Activated CD8-positive, alpha-beta memory T cell treated with anti-CD3 and anti-CD28 coated beads, Interleukin-2, amount 50 U/mL, for 4 hours (primary cell): ENCODE data around the gene MC1R.
"Not testable (repeated sequence)": the region's sequence is repeated elsewhere in the genome, so short reads cannot be mapped to it uniquely, and the experiment has no call there.

Source experiments
- DNase-seq: peaks from one replicate; pipeline ENCODE4 v3.0.0-alpha.2; 2020

Gene MC1R

DNA sequence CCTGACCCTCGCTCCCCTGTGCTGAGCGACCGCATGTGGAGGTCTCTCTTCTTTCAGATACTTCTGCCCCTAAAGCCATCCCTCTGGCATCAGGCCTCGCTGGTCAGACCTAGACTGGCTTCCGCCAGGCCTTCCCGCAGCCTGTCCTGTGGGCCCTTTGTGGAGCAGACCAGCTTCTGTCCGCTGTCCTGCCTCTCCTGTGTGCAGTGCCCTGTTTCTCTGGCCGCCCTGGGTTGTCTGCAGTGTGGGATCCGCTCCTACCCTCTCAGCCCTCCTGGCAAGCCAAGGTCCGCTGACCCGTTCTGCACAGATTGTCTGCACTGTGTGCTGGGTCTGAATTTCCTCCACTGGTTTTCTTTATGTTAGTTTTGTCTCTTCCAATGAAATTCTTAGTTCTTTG, 21.5 kb upstream of the MC1R start:
- no peak for DNase-seq

DNA sequence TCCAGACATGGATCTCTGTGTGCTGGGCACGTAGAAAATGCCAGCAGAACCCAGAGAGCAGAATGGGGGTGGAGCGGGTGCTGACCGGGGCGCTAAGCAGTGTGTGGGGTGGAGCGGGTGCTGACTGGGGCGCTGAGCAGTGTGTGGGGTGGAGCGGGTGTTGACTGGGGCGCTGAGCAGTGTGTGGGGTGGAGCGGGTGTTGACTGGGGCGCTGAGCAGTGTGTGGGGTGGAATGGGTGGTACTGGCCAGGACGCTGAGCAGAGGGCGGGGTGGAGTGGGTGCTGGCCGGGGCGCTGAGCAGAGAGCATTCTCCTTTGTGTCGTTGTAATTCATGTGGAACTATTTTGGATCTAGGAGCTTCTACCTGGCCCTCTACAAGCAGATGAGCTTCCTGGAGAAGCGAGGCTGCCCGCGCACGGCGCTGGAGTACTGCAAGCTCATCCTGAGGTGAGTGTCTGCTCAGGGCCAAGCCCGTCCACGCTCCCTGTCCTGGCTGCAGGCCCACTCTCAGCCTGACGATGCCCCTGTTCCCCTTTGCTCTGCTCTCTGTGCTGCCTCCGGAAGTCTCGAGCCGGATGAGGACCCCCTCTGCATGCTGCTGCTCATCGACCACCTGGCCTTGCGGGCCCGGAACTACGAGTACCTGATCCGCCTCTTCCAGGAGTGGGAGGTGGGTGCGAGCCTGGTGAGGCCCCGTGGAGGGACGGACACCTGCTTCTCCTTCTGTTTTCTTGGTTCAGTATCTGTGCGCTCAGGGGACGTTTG, 20.3 kb upstream of the MC1R start:
- DNase-seq = no peak

DNA sequence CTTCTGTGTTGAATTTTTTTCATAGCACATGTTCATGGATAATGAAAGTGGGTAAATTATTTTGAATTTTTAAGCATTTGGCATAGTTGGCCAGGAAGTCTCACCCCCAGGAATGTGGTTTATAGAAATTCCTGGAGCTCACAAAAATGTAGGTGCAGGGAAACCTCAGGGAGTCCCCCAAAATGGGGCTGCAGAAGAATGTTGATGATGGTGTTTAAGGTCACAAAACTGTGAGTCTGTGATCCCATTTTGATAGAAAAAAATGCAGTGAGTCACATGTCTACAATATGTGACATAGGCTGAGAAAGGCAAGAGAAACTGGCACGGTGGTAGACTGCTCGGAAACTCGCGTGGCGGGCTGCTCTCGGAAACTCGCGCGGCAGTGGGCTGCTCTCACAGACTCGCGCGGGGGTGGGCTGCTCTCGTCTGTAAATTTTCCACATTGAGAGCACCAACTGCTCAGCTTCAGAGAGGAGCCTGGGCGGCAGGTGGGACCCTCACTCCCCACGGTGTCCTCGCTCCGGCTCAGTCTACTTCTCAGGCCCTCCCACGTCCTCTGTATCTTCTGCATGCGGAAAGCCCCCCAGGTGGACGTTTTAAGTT, 18.7 kb upstream of the MC1R start:
- no peak for DNase-seq

DNA sequence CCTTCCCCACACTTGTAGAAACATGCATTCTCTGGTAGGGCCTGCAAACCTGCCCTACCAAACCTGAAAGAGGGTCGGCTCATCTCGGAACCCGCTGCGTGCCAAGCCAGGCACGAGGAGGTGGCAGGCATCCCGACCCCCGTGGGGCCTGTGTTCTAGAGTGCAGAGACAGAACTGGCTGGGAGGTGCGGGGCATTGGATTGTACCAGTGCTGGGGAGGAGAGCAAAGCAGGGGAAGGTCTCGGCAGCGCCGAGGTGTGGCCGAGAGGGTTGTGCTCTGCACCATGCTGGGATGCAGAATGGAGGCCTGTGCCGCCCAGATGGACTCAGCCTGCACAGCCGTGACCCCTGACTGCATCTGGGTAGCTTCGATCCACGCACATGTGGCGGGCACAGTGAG, 17.8 kb upstream of the MC1R start:
- no peak for DNase-seq

DNA sequence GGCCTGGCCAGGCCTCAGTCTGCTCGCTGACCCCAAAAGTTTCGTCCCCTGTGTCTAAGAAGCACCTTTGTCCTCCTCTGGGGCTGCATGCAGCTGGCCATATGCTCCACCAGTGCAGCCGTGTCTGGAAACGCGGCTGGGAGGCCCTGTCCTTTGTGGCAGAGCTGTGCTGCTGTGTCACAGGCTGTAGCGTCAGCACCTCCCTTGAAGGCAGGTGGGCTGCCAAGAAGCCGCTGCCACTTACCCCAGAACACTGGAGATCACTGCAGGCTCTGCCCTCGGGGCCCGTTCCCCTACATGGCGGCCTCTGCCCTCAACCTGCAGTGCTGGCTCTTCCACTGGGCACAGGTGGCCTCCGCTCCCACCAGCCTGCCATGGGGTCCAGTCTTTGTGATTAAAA, 15.7 kb upstream of the MC1R start:
- no peak for DNase-seq

DNA sequence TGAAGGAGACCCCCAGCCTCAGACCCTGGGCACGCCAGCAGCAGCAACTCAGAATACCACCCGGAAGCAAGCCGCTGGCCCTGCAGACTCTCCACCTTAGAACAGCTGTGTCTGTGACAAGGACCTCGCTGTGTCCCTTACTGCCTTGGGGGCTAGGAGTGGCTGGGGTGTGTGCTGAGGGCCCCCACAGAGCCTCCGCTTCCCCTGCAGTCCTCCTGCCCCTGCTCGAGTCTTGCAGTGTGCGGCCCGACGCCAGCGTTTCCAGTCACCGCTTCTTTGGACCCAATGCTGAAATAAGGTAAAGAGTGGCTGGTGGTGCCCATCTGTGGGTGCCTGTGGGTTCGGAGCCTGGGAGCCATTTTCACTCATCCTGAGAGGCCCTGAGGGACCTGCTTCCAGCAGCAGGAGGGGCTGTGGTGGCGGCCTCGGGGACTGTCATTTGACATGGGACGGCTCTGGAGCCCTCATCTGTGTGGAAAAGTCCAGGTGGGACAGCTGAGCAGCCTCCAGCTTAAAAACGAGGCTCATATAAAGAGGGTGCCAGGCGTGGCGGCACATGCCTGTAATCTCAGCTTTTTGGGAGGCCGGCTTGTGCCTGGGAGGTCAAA, 14.7 kb upstream of the MC1R start:
- no peak for DNase-seq

DNA sequence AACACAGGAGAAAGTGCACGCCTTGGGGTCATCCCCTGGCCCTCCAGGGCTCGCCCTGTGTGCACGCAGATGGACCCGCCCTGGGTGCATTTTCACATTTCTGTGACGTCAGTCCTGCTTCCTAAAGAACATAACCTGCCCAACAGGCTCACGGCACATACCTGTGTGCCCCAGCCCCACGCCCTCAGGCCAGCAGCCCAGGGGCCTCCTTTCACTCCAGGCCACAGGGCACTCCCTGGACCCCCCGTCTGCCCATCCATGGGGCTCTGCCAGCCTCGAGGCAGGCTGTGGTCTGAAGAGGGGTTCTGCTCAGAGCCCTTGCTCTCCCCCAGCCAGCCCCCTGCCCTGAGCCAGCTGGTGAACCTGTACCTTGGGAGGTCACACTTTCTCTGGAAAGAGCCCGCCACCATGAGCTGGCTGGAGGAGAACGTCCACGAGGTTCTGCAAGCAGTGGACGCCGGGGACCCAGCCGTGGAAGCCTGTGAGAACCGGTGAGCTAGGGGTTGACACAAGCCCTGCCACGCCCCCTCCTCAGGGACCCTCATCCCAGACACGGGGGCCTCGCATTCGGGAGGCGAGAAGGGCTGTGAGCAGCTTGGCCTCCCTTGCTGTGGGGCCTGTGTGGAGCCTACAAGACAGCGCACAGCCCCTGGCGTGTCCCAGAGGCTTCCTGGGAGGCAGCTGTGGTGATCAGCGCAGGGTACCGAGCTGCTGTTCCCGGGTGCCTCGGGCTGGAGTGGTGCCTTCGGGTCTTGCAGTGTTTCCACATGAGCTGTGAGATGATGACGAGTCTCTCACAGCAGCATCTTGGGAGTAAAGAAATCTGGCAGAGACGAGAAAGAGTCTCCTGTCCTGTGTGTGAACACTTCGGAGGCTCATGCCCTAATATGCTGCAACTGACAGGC, 13.8 kb upstream of the MC1R start:
- no peak for DNase-seq

DNA sequence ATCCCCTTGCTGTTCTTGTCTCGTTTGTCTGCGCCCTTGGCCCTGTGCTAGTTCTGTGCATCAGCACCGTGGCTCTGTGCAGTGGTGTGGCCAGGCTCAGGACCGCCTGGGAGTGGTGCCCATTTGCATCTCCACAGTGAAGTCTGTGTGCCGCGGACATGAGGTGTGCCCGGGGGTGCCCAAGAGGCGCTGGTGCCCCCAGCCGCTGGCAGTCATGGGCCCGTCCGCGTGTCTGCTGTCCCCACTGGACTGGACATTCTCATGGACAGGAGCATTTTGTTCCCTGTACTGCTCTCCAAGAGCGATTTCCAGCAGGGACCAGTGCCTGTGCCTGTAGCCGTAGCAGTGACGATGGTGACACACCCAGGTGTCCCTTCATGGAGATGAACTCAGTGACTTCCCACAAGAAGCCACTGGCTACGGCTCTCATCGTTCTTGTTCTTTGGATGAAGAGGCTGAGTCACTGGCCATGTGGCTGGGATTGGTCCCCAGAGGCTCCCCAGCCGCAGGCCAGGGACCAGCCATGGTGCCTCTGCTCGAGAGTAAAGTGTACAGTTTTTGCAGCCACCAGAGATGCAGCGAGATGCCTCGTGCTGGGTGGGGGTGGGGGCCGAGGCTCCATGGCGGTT, 13.0 kb upstream of the MC1R start:
- no peak for DNase-seq

DNA sequence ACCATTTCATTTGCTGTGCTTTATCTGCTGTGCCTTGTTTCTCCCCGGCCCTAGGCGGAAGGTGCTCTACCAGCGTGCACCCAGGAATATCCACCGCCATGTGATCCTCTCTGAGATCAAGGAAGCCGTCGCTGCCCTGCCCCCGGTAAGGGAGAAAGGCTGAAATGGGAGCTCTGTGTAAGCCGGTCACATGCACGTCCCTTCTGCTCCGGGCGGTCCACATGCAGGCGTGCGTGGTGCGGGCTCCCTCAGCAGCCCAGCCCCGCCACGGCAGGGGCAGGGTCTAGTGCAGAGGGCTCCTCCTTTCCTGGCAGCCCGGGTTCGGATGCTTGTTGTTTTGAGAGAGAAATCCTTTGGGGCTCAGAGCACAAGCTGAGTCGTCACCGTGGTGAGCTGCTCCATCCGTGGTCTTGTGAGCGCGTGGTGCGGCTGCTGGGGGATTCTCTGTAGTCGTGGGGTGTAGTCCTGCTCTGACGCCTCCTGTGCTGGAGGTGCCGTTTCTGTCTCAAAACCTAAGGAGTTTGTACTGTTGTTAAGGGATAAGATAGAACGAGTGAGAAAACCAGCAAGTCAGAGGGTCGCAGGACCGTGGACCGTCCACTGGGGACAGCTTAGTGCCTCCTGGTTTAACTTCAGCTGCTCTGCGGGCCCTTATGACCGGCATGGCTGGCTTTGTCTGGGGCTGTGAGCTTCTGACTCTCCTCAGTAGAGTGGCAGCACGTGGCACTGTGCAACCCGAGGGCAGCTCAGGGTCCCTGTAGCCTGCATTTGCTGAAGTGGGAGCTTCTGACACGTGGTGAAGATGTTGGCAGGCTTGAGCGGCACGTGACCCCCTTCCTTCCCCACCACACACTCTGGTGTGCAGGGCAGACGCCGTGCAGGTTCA, 12.3 kb upstream of the MC1R start:
- no peak for DNase-seq

DNA sequence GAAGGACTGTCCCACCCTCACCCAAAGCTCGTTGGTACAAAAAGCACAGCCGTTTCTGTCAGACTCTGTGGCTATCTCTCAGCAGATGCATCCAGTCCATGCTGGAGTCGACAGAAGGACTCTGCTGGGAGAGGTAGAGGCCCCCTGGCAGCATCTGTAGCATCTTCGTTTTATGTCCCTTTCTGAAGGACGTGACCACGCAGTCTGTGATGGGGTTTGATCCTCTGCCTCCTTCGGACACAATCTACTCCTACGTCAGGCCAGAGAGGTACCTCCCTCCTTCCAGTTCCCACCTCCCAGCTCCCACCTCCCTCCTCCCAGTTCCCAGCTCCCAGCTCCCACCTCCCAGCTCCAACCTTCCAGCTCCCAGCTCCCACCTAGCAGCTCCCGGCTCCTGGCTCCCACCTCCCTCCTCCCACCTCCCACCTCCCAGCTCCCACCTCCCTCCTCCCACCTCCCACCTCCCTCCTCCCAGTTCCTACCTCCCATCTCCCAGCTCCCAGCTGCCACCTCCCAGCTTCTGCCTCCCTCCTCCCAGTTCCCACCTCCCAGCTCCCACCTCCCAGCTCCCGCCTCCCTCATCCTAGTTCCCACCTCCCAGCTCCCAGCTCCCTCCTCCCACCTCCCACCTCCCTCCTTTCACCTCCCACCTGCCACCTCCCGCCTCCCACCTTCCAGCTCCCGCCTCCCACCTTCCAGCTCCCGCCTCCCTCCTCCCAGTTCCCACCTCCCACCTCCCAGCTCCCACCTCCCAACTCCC, 11.4 kb upstream of the MC1R start:
- no peak for DNase-seq

DNA sequence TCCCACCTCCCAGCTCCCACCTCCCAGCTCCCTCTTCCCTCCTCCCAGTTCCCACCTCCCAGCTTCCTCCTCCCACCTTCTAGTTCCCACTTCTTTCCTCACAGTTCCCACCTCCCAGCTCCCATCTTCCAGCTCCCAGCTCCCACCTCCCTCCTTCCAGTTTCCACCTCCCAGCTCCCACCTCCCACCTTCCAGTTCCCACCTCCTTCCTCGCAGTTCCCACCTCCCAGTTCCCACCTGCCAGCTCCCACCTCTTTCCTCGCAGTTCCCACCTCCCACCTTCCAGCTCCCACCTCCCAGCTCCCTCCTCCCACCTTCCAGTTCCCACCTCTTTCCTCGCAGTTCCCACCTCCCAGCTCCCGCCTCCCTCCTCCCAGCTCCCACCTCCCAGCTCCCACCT, 10.4 kb upstream of the MC1R start:
- DNase-seq = no peak

DNA sequence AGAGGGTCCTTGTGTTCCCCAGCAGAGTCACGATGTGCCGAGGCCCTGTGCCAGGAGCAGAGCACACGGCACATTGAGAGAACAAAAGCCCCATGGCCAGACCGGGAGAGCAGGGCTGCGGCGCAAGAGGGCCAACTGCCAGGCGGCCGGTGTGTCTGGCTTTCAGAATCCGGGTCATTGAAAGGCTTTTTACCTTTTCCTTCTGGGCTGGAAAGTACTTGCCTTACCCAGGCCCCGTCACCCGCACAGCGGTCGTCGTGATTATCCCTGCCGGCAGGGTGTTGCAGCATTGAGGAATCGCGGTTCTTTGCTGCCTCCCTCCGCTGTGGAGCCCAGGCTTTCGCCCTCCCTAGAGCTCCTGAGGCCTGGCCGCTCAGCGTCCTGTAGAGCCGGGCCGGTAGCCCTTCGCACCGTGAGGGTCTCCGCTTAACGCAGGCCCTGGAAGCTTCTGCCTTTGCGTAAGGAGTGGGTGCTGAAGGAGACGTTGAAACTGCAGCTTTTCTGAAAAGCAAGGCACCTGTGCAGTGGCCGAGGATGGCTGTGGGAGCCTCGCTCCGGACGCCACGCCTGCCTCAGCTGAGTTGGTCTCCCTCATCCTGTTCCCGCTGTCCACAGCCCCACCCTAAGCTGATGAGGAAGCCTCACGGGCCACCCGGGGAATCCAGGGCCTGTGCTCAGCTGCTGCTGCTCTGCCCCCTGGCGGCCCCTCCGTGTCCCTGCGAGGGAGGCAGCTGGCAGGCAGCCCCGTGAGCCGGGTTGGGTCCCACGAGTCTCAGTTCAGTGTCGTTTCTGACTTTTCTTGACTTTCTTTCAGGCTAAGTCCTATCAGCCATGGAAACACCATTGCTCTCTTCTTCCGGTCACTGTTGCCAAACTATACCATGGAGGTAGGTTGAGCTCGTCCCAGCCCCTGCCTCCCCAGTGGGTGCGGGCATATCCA, 8.6 kb upstream of the MC1R start:
- peak; percentile 70 for DNase-seq

DNA sequence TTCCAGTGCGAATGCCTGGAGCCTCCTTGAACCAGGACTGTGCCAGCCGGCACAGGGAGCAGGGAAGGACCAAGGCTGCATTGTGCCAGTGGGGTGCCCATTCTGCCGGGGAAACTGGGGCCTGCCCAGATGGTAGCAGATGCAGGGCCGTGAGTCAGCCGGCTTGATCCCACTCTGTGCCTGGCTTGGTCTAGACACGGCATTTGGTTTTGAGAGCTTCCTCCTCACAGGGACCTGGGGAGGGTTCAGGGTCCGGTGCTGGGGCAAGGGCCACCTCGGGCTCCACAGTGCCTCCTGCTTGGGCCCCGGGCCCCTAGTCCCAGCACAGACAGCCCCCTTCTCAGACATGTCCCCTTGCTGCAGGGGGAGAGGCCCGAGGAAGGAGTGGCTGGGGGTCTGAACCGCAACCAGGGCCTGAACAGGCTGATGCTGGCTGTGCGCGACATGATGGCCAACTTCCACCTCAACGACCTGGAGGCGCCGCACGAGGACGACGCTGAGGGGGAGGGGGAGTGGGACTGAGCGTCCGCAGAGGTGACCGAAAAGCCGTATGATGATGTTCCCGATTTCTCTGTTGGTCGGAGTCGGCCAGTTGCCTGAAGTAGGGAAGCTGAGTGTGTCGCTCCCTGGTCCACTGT, 7.8 kb upstream of the MC1R start:
- no peak for DNase-seq

DNA sequence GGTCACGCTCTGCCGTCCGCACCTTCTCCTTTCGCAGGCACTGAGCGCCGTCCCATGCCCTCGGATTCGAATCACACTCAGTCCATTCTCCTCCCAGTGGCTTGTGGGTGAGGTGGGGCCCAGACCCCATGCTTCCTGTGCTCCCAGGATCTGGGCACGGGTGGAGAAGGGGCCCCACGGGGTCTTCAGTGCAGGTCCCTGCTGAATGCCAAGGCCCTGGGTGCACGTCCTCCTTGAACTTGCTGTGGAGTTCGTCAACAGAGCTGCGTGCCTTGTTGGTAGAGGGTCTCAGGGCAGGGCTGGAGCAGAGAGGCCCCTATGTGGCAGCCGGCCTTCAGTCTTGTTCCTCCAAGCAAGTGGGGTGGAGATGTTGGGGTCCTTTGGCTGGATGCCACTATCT, 7.3 kb upstream of the MC1R start:
- DNase-seq = no peak

DNA sequence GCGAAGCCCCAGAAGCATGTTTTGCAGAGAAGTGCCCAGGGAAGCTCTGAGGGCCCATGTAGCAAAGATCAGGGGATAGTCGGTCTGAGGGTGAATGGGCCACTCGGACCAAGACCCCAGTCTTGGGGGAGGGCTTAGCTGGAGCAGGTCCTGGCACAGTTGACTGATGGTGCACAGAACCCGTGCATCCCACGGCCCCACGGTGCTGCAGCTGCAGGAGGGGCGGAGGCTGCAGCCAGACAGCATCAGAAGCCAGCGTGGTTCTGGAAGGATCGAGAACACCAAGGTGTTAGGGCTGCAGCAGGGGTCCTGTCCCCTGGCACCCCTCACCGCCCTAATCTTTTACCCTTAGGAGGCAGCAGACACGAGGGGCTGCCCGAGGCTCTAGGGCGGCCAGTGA, 6.5 kb upstream of the MC1R start:
- DNase-seq = no peak

DNA sequence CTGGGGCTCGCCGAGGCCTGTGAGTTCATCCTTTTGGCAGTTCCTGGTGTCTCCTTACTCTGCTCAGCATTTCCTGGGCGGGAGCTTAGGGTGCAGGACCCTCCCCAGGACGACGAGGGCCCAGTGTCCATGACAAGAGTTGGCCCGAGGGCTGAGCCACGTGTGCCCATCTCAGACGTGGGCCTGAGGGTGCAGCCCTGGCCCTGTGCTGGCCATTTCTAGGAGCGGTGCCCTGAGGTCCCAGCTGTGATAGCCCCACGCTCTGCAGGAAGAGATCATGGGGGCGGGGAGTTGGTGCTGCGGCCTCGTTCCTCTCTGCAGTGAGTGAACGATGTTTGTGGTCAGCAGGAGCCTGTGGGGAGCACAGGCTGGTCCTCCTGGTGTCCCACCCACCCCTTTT, 6.0 kb upstream of the MC1R start:
- no peak for DNase-seq

DNA sequence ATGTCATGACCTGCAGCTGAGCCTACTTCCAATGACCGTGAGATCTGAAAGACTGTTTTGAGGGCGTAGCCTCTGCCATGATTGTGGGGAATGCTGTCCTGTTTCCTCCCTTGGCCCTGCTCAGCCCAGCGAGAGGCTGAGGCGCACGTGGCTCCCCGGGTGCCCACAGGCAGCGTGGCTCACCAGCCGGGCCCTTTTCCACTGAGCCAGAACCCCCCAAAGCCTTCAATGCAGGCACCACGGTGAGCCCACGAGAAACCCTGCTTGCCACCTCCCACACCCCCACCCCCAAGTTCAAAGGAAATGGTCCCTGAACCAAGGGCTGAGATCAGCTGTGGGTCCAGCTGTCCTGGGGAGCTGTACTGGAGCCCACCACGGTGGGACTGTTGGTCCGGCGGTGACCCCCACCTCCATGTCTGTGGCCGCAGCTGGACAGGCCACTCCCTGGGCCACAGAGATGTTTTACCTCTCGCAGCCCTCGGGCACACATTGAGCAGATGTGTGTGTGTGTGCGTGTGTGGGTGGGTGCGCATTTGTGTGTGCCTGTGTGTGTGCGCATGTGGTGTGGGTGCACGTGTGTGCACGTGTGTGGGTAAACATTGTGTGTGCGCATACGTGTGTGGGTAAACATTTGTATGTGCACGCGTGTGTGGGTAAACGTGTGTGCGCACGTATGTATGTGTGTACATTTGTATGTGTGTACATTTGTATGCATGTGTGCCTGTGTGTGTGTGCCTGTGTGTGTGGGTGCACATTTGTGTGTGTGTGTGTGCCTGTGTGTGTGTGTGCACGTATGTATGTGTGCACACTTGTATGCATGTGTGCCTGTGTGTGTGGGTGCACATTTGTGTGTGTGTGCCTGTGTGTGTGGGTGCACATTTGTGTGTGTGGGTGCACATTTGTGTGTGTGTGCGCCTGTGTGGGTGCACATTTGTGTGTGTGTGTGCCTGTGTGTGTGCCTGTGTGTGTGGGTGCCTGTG, 5.0 kb upstream of the MC1R start:
- DNase-seq = no peak

DNA sequence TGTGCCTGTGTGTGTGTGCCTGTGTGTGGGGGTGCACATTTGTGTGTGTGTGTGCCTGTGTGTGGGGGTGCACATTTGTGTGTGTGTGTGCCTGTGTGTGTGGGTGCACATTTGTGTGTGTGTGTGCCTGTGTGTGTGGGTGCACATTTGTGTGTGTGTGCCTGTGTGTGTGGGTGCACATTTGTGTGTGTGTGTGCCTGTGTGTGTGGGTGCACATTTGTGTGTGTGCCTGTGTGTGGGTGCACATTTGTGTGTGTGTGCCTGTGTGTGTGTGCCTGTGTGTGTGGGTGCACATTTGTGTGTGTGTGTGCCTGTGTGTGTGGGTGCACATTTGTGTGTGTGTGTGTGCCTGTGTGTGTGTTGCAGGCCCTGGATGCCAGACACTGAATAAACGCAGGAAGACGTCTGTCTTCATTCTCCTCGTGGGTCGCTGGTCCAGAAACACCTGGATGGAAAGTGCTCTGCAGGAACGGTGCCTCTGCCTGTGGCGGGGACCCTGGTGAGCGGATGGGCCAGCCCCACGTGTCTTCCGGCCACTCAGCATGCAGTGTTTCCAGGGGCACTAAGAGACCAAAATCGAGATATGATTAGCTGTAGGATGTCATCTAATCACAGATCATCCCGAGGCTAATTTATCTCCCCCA, 3.9 kb upstream of the MC1R start:
- DNase-seq = not testable (repeated sequence)
